IMR-90 (cell line): ENCODE data around the gene CADM2. TPM values are rescaled to one million over a fixed set of nuclear protein-coding genes. Genes with fewer than 3 reads are reported as not detected.

Experiments
- ATAC-seq: fragments of 200-7000 bp; cut with Tn5 transposase; 2 replicates; pipeline ENCODE4 v1.9.1; 2020; ENCODE audit warnings: low read depth, mild to moderate bottlenecking, moderate library complexity
- BruUV-seq: library from RNA; stranded (reverse); fragments of 400-500 nt; replicated peaks from 2 replicates; lab custom pipeline; 2021; lab: Mats Ljungman, UMichigan
- CTCF ChIA-PET: fragments of 300-600 bp; formaldehyde crosslinking; extraction: SDS; loops from one replicate; lab custom pipeline; 2021; ENCODE audit warnings: antibody characterized with exemption; lab: Yijun Ruan, JAX
- POLR2A ChIA-PET: fragments of 300-600 bp; sonication (Branson Sonifier 250); formaldehyde crosslinking; loops from one replicate; lab custom pipeline; 2022; ENCODE audit warnings: antibody characterized with exemption; ENCODE audit not compliant: unreplicated experiment; lab: Charles Lee
- DNase-seq: peaks from one replicate; pipeline ENCODE4 v3.0.0; 2013
- H2AFZ ChIP-seq: replicated peaks from 2 replicates; pipeline ENCODE3; 2013; ENCODE audit warnings: low read length, mild to moderate bottlenecking; ENCODE audit not compliant: poor library complexity
- H2AK5ac ChIP-seq: 2 replicates; pipeline ENCODE4 v1.6.1; 2013; ENCODE audit warnings: low read depth, low read length, inconsistent platforms
- H2AK9ac ChIP-seq: replicated peaks from 2 replicates; pipeline ENCODE3; 2013; ENCODE audit warnings: mild to moderate bottlenecking, low read depth, low read length, moderate library complexity; ENCODE audit not compliant: poor library complexity
- H2BK120ac ChIP-seq: 2 replicates; pipeline ENCODE4 v1.6.1; 2013; ENCODE audit warnings: low read depth, low read length, inconsistent platforms
- H2BK15ac ChIP-seq: 3 replicates; pipeline ENCODE4 v1.6.1; 2013; ENCODE audit warnings: low read depth, low read length, inconsistent platforms
- H2BK20ac ChIP-seq: 2 replicates; pipeline ENCODE4 v1.6.1; 2013; ENCODE audit warnings: low read depth, mild to moderate bottlenecking, inconsistent platforms, low read length, moderate library complexity
- H2BK5ac ChIP-seq: 2 replicates; pipeline ENCODE4 v1.6.1; 2013; ENCODE audit warnings: mild to moderate bottlenecking, low read depth, low read length, inconsistent platforms; ENCODE audit not compliant: poor library complexity, severe bottlenecking
- H3K14ac ChIP-seq: replicated peaks from 2 replicates; pipeline ENCODE4 v1.6.1; 2013; ENCODE audit warnings: low read depth, low read length, inconsistent platforms
- H3K18ac ChIP-seq: 2 replicates; pipeline ENCODE4 v1.6.1; 2013; ENCODE audit warnings: low read depth, low read length, control low read depth
- H3K23ac ChIP-seq: 2 replicates; pipeline ENCODE4 v1.6.1; 2013; ENCODE audit warnings: low read depth, low read length, inconsistent platforms
- H3K27ac ChIP-seq: 2 replicates; pipeline ENCODE4 v1.5.1; 2013; ENCODE audit warnings: mild to moderate bottlenecking, control low read depth, low read length; ENCODE audit not compliant: insufficient read depth
- H3K27me3 ChIP-seq: 2 replicates; pipeline ENCODE4 v1.6.1; 2013; ENCODE audit warnings: low read length; ENCODE audit not compliant: control insufficient read depth, insufficient read depth
- H3K36me3 ChIP-seq: 2 replicates; pipeline ENCODE4 v1.6.1; 2013; ENCODE audit warnings: low read length, mixed read lengths; ENCODE audit not compliant: control insufficient read depth, insufficient read depth
- H3K4ac ChIP-seq: 2 replicates; pipeline ENCODE4 v1.6.1; 2013; ENCODE audit warnings: low read depth, low read length, inconsistent platforms
- H3K4me1 ChIP-seq: 2 replicates; pipeline ENCODE4 v1.6.1; 2013; ENCODE audit warnings: low read length, mixed read lengths; ENCODE audit not compliant: control insufficient read depth, insufficient read depth
- H3K4me2 ChIP-seq: 2 replicates; pipeline ENCODE4 v1.6.1; 2013; ENCODE audit warnings: low read depth, mild to moderate bottlenecking, control low read depth, low read length, moderate library complexity
- H3K4me3 ChIP-seq: 2 replicates; pipeline ENCODE4 v1.5.1; 2013; ENCODE audit warnings: low read depth, mild to moderate bottlenecking, control low read depth, low read length, moderate library complexity; ENCODE audit not compliant: insufficient read depth
- H3K56ac ChIP-seq: 2 replicates; pipeline ENCODE4 v1.6.1; 2013; ENCODE audit warnings: low read length, inconsistent platforms; ENCODE audit not compliant: insufficient read depth; ENCODE audit errors: extremely low read depth
- H3K79me1 ChIP-seq, 2 experiments: 2 replicates each; pipeline ENCODE4 v1.6.1; 2013; ENCODE audit warnings: low read length in 2 of 2, inconsistent platforms in 1 of 2, low read depth in 1 of 2
- H3K9ac ChIP-seq: 2 replicates; pipeline ENCODE4 v1.6.1; 2013; ENCODE audit warnings: low read depth, low read length, control low read depth
- H3K9me1 ChIP-seq: 2 replicates; pipeline ENCODE4 v1.6.1; 2013; ENCODE audit warnings: low read length, inconsistent platforms; ENCODE audit not compliant: insufficient read depth
- H3K9me3 ChIP-seq: 2 replicates; pipeline ENCODE4 v1.6.1; 2013; ENCODE audit warnings: low read length; ENCODE audit not compliant: control insufficient read depth, insufficient read depth
- H4K20me1 ChIP-seq: 2 replicates; pipeline ENCODE4 v1.6.1; 2013; ENCODE audit warnings: low read length, inconsistent platforms; ENCODE audit not compliant: insufficient read depth
- H4K5ac ChIP-seq: 2 replicates; pipeline ENCODE4 v1.6.1; 2013; ENCODE audit warnings: mild to moderate bottlenecking, low read depth, low read length, control low read depth
- H4K8ac ChIP-seq, 2 experiments: 2 replicates each; pipeline ENCODE4 v1.6.1; 2013; ENCODE audit warnings: low read depth in 2 of 2, low read length in 2 of 2, control low read depth in 1 of 2, inconsistent platforms in 1 of 2
- H4K91ac ChIP-seq: 2 replicates; pipeline ENCODE4 v1.6.1; 2013; ENCODE audit warnings: low read depth, low read length, inconsistent platforms; ENCODE audit not compliant: insufficient read depth
- BHLHE40 ChIP-seq: fragments of 150-350 bp; IDR thresholded peaks from 2 replicates; pipeline ENCODE4 v1.6.1; 2016; ENCODE audit warnings: mild to moderate bottlenecking, low read depth, low read length
- CEBPB ChIP-seq: IDR thresholded peaks from 2 replicates; pipeline ENCODE4 v1.6.1; 2012; ENCODE audit warnings: low read depth, low read length, improper control_type of control experiment
- CHD1 ChIP-seq: IDR thresholded peaks from 2 replicates; pipeline ENCODE4 v1.6.1; 2012; ENCODE audit warnings: low read depth, low read length, improper control_type of control experiment
- MAFK ChIP-seq: IDR thresholded peaks from 2 replicates; pipeline ENCODE4 v1.6.1; 2012; ENCODE audit warnings: low read depth, low read length, improper control_type of control experiment
- POLR2A ChIP-seq: IDR thresholded peaks from 2 replicates; pipeline ENCODE4 v1.6.1; 2012; ENCODE audit warnings: mild to moderate bottlenecking, low read depth, low read length
- RAD21 ChIP-seq: IDR thresholded peaks from 2 replicates; pipeline ENCODE4 v1.6.1; 2012; ENCODE audit warnings: low read length, improper control_type of control experiment
- RCOR1 ChIP-seq: IDR thresholded peaks from 2 replicates; pipeline ENCODE4 v1.6.1; 2012; ENCODE audit warnings: mild to moderate bottlenecking, low read length, improper control_type of control experiment; ENCODE audit not compliant: insufficient replicate concordance
- RFX5 ChIP-seq: IDR thresholded peaks from 2 replicates; pipeline ENCODE4 v1.8.0; 2012; ENCODE audit warnings: low read depth, mild to moderate bottlenecking, low read length, moderate library complexity
- SMC3 ChIP-seq: fragments of 150-350 bp; IDR thresholded peaks from 2 replicates; pipeline ENCODE4 v1.6.1; 2016; ENCODE audit warnings: low read depth, mild to moderate bottlenecking, antibody characterized with exemption, low read length, moderate library complexity
- WGBS, 2 experiments: methylation state at CpG; one replicate each; pipeline versions ENCODE4 v1.1.5 to v1.1.7; 2013; ENCODE audit warnings: missing lambda C conversion rate in 2 of 2; ENCODE audit not compliant: insufficient read length in 1 of 2; ENCODE audit errors: extremely low coverage in 2 of 2; 5-methylcytosine and 5-hydroxymethylcytosine counted together
- dilution Hi-C: fragments of 300-500 bp; cut with HindIII; formaldehyde crosslinking; loops from one replicate; pipeline ENCODE4 v1.14.3; 2018; ENCODE audit warnings: low sequenced_read_pairs; ENCODE audit not compliant: unreplicated experiment
- in situ Hi-C: fragments of 300-500 bp; cut with MboI; formaldehyde crosslinking; loops from 3 replicates; pipeline ENCODE4 v1.14.3; 2019; ENCODE audit warnings: low sequenced_read_pairs, inconsistent platforms, mixed read lengths
- intact Hi-C: fragments of 100-400 bp; cut with micrococcal nuclease; formaldehyde crosslinking; loops from 2 replicates; pipeline ENCODE4 v1.10.0; 2022
- polyA plus RNA-seq, 3 experiments: library from polyadenylated mRNA; depleted of rRNA; stranded (reverse); fragments of >200 nt; gene quantifications; 2 replicates each; pipeline ENCODE4 v1.2.3, GENCODE V29; 2012; ENCODE audit warnings: low replicate concordance in 1 of 3
- total RNA-seq: library from RNA; depleted of rRNA; stranded (reverse); fragments of >200 nt; gene quantifications from 2 replicates; pipeline ENCODE4 v1.2.3, GENCODE V29; 2012
- TF ChIP-seq, protein P1 (sequence below): conservative IDR thresholded peaks from 2 replicates; pipeline ENCODE4 v1.5.1; 2012; ENCODE audit warnings: mild to moderate bottlenecking, low read depth, low read length, improper control_type of control experiment
- TF ChIP-seq, protein P2 (sequence below): fragments of 150-350 bp; IDR thresholded peaks from 2 replicates; pipeline ENCODE4 v1.6.1; 2017; ENCODE audit warnings: mild to moderate bottlenecking, antibody characterized with exemption, low read length, low read depth
- TF ChIP-seq, protein P3 (sequence below): fragments of 150-350 bp; IDR thresholded peaks from 2 replicates; pipeline ENCODE4 v1.6.1; 2016; ENCODE audit warnings: low read depth, mild to moderate bottlenecking, low read length, moderate library complexity, borderline replicate concordance

CADM2 gene
- total and polyA plus RNA-seq, 2 of the 4 experiments (the other 2 are of a cell fraction): not detected

DNA sequence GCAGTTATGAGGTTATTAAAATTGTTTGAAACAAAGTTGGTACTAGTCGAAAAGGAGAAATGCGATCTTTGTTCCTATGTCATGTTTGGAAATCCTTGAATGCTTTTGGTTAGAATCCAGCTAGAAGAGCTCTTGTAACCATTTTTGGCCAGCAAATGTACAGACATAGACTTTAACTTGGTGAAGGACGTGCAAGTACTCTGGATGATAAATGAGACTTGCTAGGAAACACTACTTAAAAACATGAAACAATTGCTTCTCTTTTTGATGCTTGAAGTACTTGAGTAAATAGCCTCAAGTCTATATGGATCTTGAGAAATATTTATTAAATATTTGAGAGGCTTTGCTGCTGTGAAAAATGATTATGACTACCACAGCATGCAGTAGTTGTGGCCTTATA lies 95.8 kb downstream of the CADM2 start:
- ATAC-seq (no peak), DNase-seq (no peak)
- H4K91ac ChIP-seq: no peak overlapping the region
- TF ChIP-seq, protein P1, sequence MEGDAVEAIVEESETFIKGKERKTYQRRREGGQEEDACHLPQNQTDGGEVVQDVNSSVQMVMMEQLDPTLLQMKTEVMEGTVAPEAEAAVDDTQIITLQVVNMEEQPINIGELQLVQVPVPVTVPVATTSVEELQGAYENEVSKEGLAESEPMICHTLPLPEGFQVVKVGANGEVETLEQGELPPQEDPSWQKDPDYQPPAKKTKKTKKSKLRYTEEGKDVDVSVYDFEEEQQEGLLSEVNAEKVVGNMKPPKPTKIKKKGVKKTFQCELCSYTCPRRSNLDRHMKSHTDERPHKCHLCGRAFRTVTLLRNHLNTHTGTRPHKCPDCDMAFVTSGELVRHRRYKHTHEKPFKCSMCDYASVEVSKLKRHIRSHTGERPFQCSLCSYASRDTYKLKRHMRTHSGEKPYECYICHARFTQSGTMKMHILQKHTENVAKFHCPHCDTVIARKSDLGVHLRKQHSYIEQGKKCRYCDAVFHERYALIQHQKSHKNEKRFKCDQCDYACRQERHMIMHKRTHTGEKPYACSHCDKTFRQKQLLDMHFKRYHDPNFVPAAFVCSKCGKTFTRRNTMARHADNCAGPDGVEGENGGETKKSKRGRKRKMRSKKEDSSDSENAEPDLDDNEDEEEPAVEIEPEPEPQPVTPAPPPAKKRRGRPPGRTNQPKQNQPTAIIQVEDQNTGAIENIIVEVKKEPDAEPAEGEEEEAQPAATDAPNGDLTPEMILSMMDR: no peak
- no peak for TF ChIP-seq RFX5
- no peak for TF ChIP-seq SMC3
- no peak for TF ChIP-seq RCOR1
- TF ChIP-seq RAD21: no peak
- TF ChIP-seq BHLHE40: no peak
- TF ChIP-seq, protein P2, sequence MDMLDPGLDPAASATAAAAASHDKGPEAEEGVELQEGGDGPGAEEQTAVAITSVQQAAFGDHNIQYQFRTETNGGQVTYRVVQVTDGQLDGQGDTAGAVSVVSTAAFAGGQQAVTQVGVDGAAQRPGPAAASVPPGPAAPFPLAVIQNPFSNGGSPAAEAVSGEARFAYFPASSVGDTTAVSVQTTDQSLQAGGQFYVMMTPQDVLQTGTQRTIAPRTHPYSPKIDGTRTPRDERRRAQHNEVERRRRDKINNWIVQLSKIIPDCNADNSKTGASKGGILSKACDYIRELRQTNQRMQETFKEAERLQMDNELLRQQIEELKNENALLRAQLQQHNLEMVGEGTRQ: no peak
- no peak for TF ChIP-seq CEBPB
- TF ChIP-seq MAFK: no peak
- no peak for TF ChIP-seq POLR2A
- TF ChIP-seq CHD1: no peak
- TF ChIP-seq, protein P3, sequence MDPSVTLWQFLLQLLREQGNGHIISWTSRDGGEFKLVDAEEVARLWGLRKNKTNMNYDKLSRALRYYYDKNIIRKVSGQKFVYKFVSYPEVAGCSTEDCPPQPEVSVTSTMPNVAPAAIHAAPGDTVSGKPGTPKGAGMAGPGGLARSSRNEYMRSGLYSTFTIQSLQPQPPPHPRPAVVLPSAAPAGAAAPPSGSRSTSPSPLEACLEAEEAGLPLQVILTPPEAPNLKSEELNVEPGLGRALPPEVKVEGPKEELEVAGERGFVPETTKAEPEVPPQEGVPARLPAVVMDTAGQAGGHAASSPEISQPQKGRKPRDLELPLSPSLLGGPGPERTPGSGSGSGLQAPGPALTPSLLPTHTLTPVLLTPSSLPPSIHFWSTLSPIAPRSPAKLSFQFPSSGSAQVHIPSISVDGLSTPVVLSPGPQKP: no peak
- H4K20me1 ChIP-seq: no peaks in the 10 kb centered on the region
- no peak overlapping the region for H2AFZ ChIP-seq
- H3K79me1 ChIP-seq: no peaks in the 10 kb centered on the region
- H3K14ac ChIP-seq: no peak overlapping the region
- H2BK15ac ChIP-seq: no peak overlapping the region
- ChIA-PET CTCF (no interaction called here), POLR2A (no interaction called here)
- intact Hi-C loops: no loop called here
- H4K8ac ChIP-seq: no peak overlapping the region
- no peak overlapping the region for H3K4me2 ChIP-seq
- H3K9me1 ChIP-seq: no peaks in the 10 kb centered on the region
- no peaks in the 10 kb centered on the region for H3K36me3 ChIP-seq
- no peak overlapping the region for H2AK5ac ChIP-seq
- no peak overlapping the region for H2BK120ac ChIP-seq
- H2AK9ac ChIP-seq: no peak overlapping the region
- H3K4me1 ChIP-seq: no peaks in the 10 kb centered on the region
- dilution Hi-C loops: no loop called here
- no TSS peak for BruUV-seq
- no peak overlapping the region for H3K27ac ChIP-seq
- no peaks in the 10 kb centered on the region for H3K9me3 ChIP-seq
- no peak overlapping the region for H2BK20ac ChIP-seq
- H4K5ac ChIP-seq: no peak overlapping the region
- in situ Hi-C loops: no loop called here
- no peak overlapping the region for H3K9ac ChIP-seq
- H2BK5ac ChIP-seq: no peak overlapping the region
- WGBS, 2 experiments: no CpG with 5 or more reads among the region's 3 CpGs
- no peaks in the 10 kb centered on the region for H3K27me3 ChIP-seq
- H3K4ac ChIP-seq: no peak overlapping the region
- no peak overlapping the region for H3K23ac ChIP-seq
- H3K56ac ChIP-seq: no peak overlapping the region
- no peak overlapping the region for H3K4me3 ChIP-seq
- no peak overlapping the region for H3K18ac ChIP-seq
